GM18868 (cell line): ENCODE measurements around the gene TLE2.
"Not testable (repeated sequence)": the region's sequence is repeated elsewhere in the genome, so short reads cannot be mapped to it uniquely, and the experiment has no call there.

Experiments
- ATAC-seq: cut with Tn5 transposase; IDR thresholded peaks from one replicate; pipeline ENCODE4 v1.9.1; 2021; ENCODE audit warnings: mild to moderate bottlenecking, moderate library complexity; ENCODE audit not compliant: unreplicated experiment

TLE2 gene

GRCh38 chr19:3038214-3038613, 9.1 kb upstream of the TLE2 start:
- no peak for ATAC-seq

GRCh38 chr19:3036977-3037544, 8.0 kb upstream of the TLE2 start:
- not testable (repeated sequence) for ATAC-seq

GRCh38 chr19:3036119-3036976, 7.3 kb upstream of the TLE2 start:
- peak; percentile 40 for ATAC-seq

DNA sequence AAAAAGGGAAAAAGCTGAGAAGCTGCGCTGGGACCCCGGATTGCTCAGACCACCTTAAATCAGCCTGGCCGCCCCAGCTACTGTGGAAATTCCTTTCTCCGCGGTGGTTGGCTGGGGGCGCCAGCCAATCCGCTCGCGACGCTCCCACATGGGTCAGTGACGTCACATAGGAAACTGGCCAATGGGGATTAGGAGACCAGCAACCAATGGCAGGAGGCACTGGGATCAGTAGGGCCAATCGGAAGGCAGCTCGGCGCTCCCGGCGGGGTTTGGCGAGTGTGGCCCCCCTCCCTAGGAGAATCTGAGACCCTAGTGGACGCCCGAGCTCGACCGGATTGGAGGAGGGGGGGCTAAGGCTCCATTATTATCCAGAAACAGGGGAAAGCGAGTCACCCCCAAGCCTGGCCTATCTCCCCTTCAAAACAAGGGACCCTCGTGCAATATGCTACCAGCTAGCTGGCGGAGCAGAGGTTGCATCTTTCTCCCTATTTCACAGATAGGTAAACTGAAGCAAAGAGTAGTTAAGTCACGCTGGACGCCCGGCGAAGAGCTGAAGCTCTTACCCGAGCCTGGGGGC, 6.5 kb upstream of the TLE2 start:
- ATAC-seq: peak; percentile 83

- ATAC-seq: no peak
These were observed 5.8 kb upstream of the TLE2 start for GRCh38 chr19:3034656-3035541.

GRCh38 chr19:3034406-3034655, 5.3 kb upstream of the TLE2 start:
- ATAC-seq: no peak

- ATAC-seq: no peak
These were observed 4.7 kb upstream of the TLE2 start for GRCh38 chr19:3033595-3034405.

- no peak for ATAC-seq
These were observed 2.5 kb upstream of the TLE2 start for GRCh38 chr19:3031607-3031867.

- no peak for ATAC-seq
These were observed 595 bp downstream of the TLE2 start for GRCh38 chr19:3028305-3029064.

DNA sequence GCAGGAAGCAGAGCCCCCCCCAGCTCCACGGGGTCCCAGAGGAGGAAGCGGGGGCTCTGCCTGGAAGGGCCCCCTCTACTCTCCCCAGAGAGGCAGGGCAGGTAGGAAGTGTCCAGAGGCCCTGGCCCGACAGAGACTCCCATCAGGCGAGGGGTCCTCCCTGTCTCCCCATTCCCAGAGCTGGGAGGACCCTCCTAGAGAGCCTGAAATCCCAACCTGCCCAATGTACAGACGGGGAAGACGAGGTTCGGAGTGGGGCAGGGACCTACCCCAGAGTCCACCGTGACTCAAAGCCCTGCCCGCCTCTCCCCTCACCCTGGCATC, 1.1 kb downstream of the TLE2 start:
- ATAC-seq: no peak

DNA sequence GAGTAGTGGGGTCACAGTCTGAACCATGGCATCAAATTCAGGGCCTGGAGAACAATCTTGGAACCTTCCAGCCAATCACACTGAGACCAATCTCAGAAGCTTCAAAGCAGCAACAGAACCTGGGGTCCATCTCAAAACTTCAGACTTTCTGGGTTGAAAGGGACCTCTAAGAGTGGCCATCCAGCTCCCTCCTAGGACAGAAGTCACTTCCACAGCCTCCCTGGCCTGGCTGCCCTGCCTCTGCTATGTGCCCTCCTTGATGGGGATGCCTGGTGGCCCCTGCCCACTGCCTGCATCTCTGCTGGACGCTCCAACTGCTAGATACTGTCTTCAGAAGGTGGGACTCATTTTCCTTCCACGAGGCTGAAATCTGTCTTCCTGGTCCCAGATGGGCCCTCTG, 1.8 kb downstream of the TLE2 start:
- ATAC-seq: no peak

DNA sequence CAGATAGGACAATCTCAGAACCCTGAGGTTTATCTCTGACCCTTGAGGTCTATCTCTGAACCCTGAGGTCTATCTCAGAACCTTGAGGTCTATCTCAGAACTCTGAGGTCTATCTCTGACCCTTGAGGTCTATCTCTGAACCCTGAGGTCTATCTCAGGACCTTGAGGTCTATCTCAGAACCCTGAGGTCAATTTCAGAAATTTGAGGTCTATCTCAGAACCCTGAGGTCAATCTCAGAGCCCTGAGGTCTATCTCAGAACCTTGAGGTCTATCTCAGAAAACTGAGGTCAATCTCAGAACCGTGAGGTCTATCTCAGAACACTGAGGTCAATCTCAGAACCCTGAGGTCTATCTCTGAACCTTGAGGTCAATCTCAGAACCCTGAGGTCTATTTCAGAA, 2.3 kb downstream of the TLE2 start:
- ATAC-seq: no peak

- no peak for ATAC-seq
These were observed 3.6 kb downstream of the TLE2 start for GRCh38 chr19:3025549-3025886.

DNA sequence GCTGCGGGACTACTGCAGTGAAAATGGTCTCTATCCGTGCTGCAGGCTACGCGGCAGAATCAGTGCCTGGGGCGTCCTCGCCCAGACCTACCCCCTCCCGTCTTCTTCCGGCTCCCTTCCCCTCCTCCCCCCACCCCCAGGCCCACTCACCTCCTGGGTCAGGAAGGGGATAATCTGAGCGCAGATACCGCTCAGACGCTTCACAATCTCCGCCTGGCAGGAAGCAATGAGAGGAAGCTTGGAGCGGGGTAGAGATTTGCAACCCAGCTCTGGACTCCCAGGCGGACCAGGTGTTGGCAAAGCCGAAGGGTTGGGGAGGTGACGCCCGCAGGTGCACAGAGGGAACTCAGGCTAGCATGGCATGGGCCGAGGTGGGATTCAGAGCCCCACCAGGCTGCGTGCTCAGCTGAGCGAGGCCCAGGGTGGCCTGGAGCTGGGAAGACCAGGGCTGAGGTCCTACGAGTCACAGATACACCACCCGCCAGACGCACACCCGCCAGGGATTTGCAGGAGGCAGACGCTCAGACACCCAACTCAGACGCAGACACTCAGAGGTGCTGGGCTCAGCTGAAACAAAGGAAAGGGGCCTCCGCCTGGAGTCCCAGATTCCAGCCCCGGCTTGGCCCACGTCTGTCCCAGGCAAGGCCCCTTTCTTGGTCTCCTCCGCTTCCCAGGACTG, 4.1 kb downstream of the TLE2 start:
- no peak for ATAC-seq

DNA sequence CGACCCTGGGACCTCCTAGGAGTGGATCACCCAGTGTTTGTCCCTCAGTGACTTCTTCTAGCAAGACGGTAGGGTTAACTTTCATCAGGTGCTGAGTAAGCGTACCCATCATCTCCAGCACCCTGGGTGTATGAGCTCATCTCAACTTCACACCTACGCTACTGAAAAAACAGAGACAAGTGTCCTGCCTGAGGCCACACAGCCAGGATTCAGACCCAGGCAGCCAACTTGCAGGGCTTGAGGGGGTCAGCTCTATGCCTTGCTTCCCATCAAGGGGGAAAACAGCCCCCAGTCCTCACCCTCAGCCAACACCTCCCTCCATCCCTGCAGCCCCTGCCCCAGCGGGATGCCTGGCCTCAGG, 4.6 kb downstream of the TLE2 start:
- no peak for ATAC-seq

GRCh38 chr19:3020321-3020960, 8.6 kb downstream of the TLE2 start:
- no peak for ATAC-seq

GRCh38 chr19:3019211-3019854, 9.7 kb downstream of the TLE2 start:
- ATAC-seq: no peak

GRCh38 chr19:3017923-3018322, 11.2 kb downstream of the TLE2 start:
- no peak for ATAC-seq
